Fibroblast of mammary gland (primary cell): ENCODE measurements around the gene MPST.

ENCODE experiments used
- DNase-seq: peaks from one replicate; pipeline ENCODE4 v3.0.0-alpha.2; 2010; ENCODE audit warnings: low read depth
- H3K4me3 ChIP-seq: 2 replicates; pipeline ENCODE4 v1.5.1; 2011; ENCODE audit warnings: low read depth, mild to moderate bottlenecking, low read length, moderate library complexity; ENCODE audit not compliant: control insufficient read depth
- CTCF ChIP-seq: conservative IDR thresholded peaks from 2 replicates; pipeline ENCODE4 v1.5.1; 2011; ENCODE audit warnings: low read depth, low read length, inconsistent platforms; ENCODE audit not compliant: control insufficient read depth, insufficient read depth

MPST gene

GRCh38 chr22:37049224-37049623 is 29.7 kb downstream of the MPST start:
- no peak for DNase-seq
- no peak overlapping the region for H3K4me3 ChIP-seq
- TF ChIP-seq CTCF: no peak

- TF ChIP-seq CTCF: no peak
- no peak overlapping the region for H3K4me3 ChIP-seq
These were observed 31.4 kb downstream of the MPST start for GRCh38 chr22:37050913-37051312.

GRCh38 chr22:37051391-37052385 is 32.1 kb downstream of the MPST start, which contains the start of gene KCTD17:
KCTD17 (plus strand) TSS chr22:37051742; CDS start chr22:37051761, 19 bp downstream.
- TF ChIP-seq CTCF: no peak
- peak; percentile 54 for DNase-seq
- H3K4me3 ChIP-seq: peak within 1 kb of the TSS; percentile 60

More at GRCh38 chr22:37050913-37051312, 31.4 kb downstream of the MPST start:
- no peak for DNase-seq

- H3K4me3 ChIP-seq: peak overlapping the region; percentile 60
- no peak for TF ChIP-seq CTCF
These were observed 33.1 kb downstream of the MPST start for GRCh38 chr22:37052386-37053309.

GRCh38 chr22:37053310-37054055 is 33.9 kb downstream of the MPST start:
- TF ChIP-seq CTCF: no peak
- no peak overlapping the region for H3K4me3 ChIP-seq
- DNase-seq: no peak

More at GRCh38 chr22:37052386-37053309, 33.1 kb downstream of the MPST start:
- DNase-seq: no peak

GRCh38 chr22:37054056-37054395 is 34.5 kb downstream of the MPST start:
- no peak for DNase-seq
- H3K4me3 ChIP-seq: no peak overlapping the region
- TF ChIP-seq CTCF: no peak
